WERI-Rb-1 (cell line): ENCODE measurements around the gene PDCD1.
"Not testable (repeated sequence)": the region's sequence is repeated elsewhere in the genome, so short reads cannot be mapped to it uniquely, and the experiment has no call there.

Experiments used
- DNase-seq: peaks from one replicate; pipeline ENCODE4 v3.0.0-alpha.2; 2020
- H3K27ac ChIP-seq: fragments of 250-450 bp; sonication (Bioruptor Pico); 2 replicates; pipeline ENCODE4 v1.5.1; 2020; ENCODE audit warnings: mild to moderate bottlenecking, moderate library complexity
- H3K27me3 ChIP-seq: fragments of 250-450 bp; sonication (Bioruptor Pico); 2 replicates; pipeline ENCODE4 v1.5.1; 2021; ENCODE audit warnings: mild to moderate bottlenecking, low read depth, moderate library complexity; ENCODE audit not compliant: insufficient read depth, severe bottlenecking
- H3K36me3 ChIP-seq: fragments of 250-450 bp; sonication (Bioruptor Pico); 2 replicates; pipeline ENCODE4 v1.5.1; 2020; ENCODE audit warnings: mild to moderate bottlenecking, moderate library complexity
- H3K4me3 ChIP-seq: 2 replicates; pipeline ENCODE4 v1.5.1; 2011; ENCODE audit warnings: low read depth, mild to moderate bottlenecking, control low read depth, low read length
- H3K9me3 ChIP-seq: fragments of 250-450 bp; sonication (Bioruptor Pico); 2 replicates; pipeline ENCODE4 v1.5.1; 2021; ENCODE audit warnings: mild to moderate bottlenecking, moderate library complexity; ENCODE audit not compliant: severe bottlenecking
- CTCF ChIP-seq: IDR thresholded peaks from 2 replicates; pipeline ENCODE4 v1.5.1; 2011; ENCODE audit warnings: low read depth, mild to moderate bottlenecking, control low read depth, inconsistent platforms, low read length

Gene PDCD1

GRCh38 chr2:241841181-241842066 lies 17.3 kb downstream of the PDCD1 start:
- H3K9me3 ChIP-seq, result no peaks in the 10 kb centered on the region
- H3K4me3 ChIP-seq, result no peak overlapping the region
- no peak for DNase-seq
- no peaks in the 10 kb centered on the region for H3K36me3 ChIP-seq
- TF ChIP-seq CTCF, result no peak
- no peaks in the 10 kb centered on the region for H3K27me3 ChIP-seq
- H3K27ac ChIP-seq, result no peak overlapping the region

GRCh38 chr2:241837197-241837965 lies 21.3 kb downstream of the PDCD1 start:
- H3K4me3 ChIP-seq, result no peak overlapping the region
- no peaks in the 10 kb centered on the region for H3K27me3 ChIP-seq
- H3K27ac ChIP-seq, result no peak overlapping the region
- peaks cover 3% of the 10 kb centered on the region for H3K9me3 ChIP-seq
- no peak for TF ChIP-seq CTCF
- no peak for DNase-seq
- H3K36me3 ChIP-seq, result no peaks in the 10 kb centered on the region

- no peaks in the 10 kb centered on the region for H3K27me3 ChIP-seq
- no peak for DNase-seq
- TF ChIP-seq CTCF, result no peak
- H3K9me3 ChIP-seq, result peaks cover 3% of the 10 kb centered on the region
- H3K27ac ChIP-seq, result no peak overlapping the region
- H3K36me3 ChIP-seq, result no peaks in the 10 kb centered on the region
- H3K4me3 ChIP-seq, result no peak overlapping the region
Measured at GRCh38 chr2:241836292-241836691, 22.4 kb downstream of the PDCD1 start.

GRCh38 chr2:241835611-241836010 lies 23.1 kb downstream of the PDCD1 start:
- Histone ChIP-seq H3K27me3 (no peaks in the 10 kb centered on the region), H3K36me3 (no peaks in the 10 kb centered on the region), H3K9me3 (peaks cover 3% of the 10 kb centered on the region), H3K4me3 (no peak overlapping the region), H3K27ac (no peak overlapping the region)
- TF ChIP-seq CTCF, result no peak
- no peak for DNase-seq

- no peak for DNase-seq
- TF ChIP-seq CTCF, result no peak
- Histone ChIP-seq H3K4me3 (no peak overlapping the region), H3K9me3 (peaks cover 3% of the 10 kb centered on the region), H3K27ac (no peak overlapping the region), H3K27me3 (no peaks in the 10 kb centered on the region), H3K36me3 (no peaks in the 10 kb centered on the region)
Measured at GRCh38 chr2:241834527-241835210, 24.0 kb downstream of the PDCD1 start.

- H3K4me3 ChIP-seq, H3K27ac ChIP-seq, H3K9me3 ChIP-seq, H3K27me3 ChIP-seq, DNase-seq, H3K36me3 ChIP-seq: not testable (repeated sequence)
Measured at GRCh38 chr2:241833756-241834526, 24.8 kb downstream of the PDCD1 start.
